PC-3 (cell line): Measurements from ENCODE around the gene FLNB. TPM values are rescaled to one million over a fixed set of nuclear protein-coding genes. Genes with fewer than 3 reads are reported as not detected.

Experiments
- ATAC-seq: fragments of 200-7000 bp; cut with Tn5 transposase; 2 replicates; pipeline ENCODE4 v1.9.1; 2020; ENCODE audit warnings: mild to moderate bottlenecking, moderate library complexity
- BruUV-seq: library from RNA; stranded (reverse); fragments of 400-500 nt; replicated peaks from 2 replicates; lab custom pipeline; 2021; lab: Mats Ljungman, UMichigan
- CTCF ChIA-PET: fragments of 300-600 bp; sonication (Branson Sonifier 250); formaldehyde crosslinking; loops from one replicate; lab custom pipeline; 2022; ENCODE audit warnings: antibody characterized with exemption; lab: Charles Lee
- POLR2A ChIA-PET: fragments of 300-600 bp; sonication (Branson Sonifier 250); formaldehyde crosslinking; loops from one replicate; lab custom pipeline; 2022; ENCODE audit warnings: antibody characterized with exemption; ENCODE audit not compliant: unreplicated experiment; lab: Charles Lee
- DNase-seq: peaks from one replicate; pipeline ENCODE4 v3.0.0-alpha.2; 2015
- H2AFZ ChIP-seq: fragments of 300-600 bp; sonication (generic); 2 replicates; pipeline ENCODE4 v1.6.0; 2016; ENCODE audit warnings: antibody characterized with exemption, low read length
- H3F3A ChIP-seq: fragments of 300-600 bp; sonication (generic); one replicate; pipeline ENCODE4 v1.6.0; 2017; ENCODE audit warnings: antibody characterized with exemption, low read length, control low read depth, mild to moderate bottlenecking; ENCODE audit not compliant: unreplicated experiment
- H3K27ac ChIP-seq: fragments of 300-600 bp; sonication (generic); 2 replicates; pipeline ENCODE4 v1.5.1; 2016; ENCODE audit warnings: mild to moderate bottlenecking, low read length
- H3K27me3 ChIP-seq: fragments of 300-600 bp; sonication (generic); 2 replicates; pipeline ENCODE4 v1.6.1; 2016; ENCODE audit warnings: low read length, mixed read lengths
- H3K36me3 ChIP-seq: fragments of 300-600 bp; sonication (generic); 2 replicates; pipeline ENCODE4 v1.6.1; 2016; ENCODE audit warnings: low read depth, mixed run types, low read length, mixed read lengths
- H3K4me1 ChIP-seq: fragments of 300-600 bp; sonication (generic); 2 replicates; pipeline ENCODE4 v1.5.1; 2016; ENCODE audit warnings: low read length; ENCODE audit not compliant: insufficient read depth
- H3K4me2 ChIP-seq: fragments of 300-600 bp; sonication (generic); 2 replicates; pipeline ENCODE4 v1.6.0; 2016; ENCODE audit warnings: low read length
- H3K4me3 ChIP-seq: fragments of 300-600 bp; sonication (generic); 2 replicates; pipeline ENCODE4 v1.5.1; 2016; ENCODE audit warnings: mild to moderate bottlenecking, low read length, mixed read lengths
- H3K79me2 ChIP-seq: fragments of 300-600 bp; sonication (generic); 2 replicates; pipeline ENCODE4 v1.6.1; 2017; ENCODE audit warnings: low read length, mixed read lengths
- H3K9ac ChIP-seq: fragments of 300-600 bp; sonication (generic); 2 replicates; pipeline ENCODE4 v1.6.0; 2016; ENCODE audit warnings: mild to moderate bottlenecking, low read length
- H3K9me2 ChIP-seq: fragments of 300-600 bp; sonication (generic); replicated peaks from 2 replicates; pipeline ENCODE4 v1.6.1; 2016; ENCODE audit warnings: mixed run types, low read length, mixed read lengths
- H3K9me3 ChIP-seq: fragments of 300-600 bp; sonication (generic); 2 replicates; pipeline ENCODE4 v1.6.1; 2016; ENCODE audit warnings: low read length, mixed read lengths
- H4K20me1 ChIP-seq: fragments of 300-600 bp; sonication (generic); 2 replicates; pipeline ENCODE4 v1.6.1; 2016; ENCODE audit warnings: low read length, mixed read lengths
- CTCF ChIP-seq: fragments of 300-600 bp; sonication (generic); conservative IDR thresholded peaks from 2 replicates; pipeline ENCODE4 v1.5.1; 2017; ENCODE audit warnings: antibody characterized with exemption, low read depth, mild to moderate bottlenecking, low read length
- EZH2 ChIP-seq: fragments of 300-600 bp; sonication (generic); IDR thresholded peaks from one replicate; pipeline ENCODE4 v1.6.1; 2017; ENCODE audit warnings: antibody characterized with exemption, mild to moderate bottlenecking, low read length; ENCODE audit not compliant: unreplicated experiment
- EZH2phosphoT487 ChIP-seq: fragments of 300-600 bp; sonication (generic); IDR thresholded peaks from 2 replicates; pipeline ENCODE4 v1.6.1; 2018; ENCODE audit warnings: mild to moderate bottlenecking, antibody characterized with exemption, low read length, borderline replicate concordance
- intact Hi-C: fragments of 100-400 bp; cut with micrococcal nuclease; formaldehyde crosslinking; loops from 2 replicates; pipeline ENCODE4 v1.9.0; 2023
- total RNA-seq: library from RNA; depleted of rRNA; stranded (reverse); fragments of >200 nt; gene quantifications from 2 replicates; pipeline ENCODE4 v1.2.3, GENCODE V29; 2014

Gene FLNB
- total RNA-seq, 1 experiment from 2014 or later = 505 TPM

DNA sequence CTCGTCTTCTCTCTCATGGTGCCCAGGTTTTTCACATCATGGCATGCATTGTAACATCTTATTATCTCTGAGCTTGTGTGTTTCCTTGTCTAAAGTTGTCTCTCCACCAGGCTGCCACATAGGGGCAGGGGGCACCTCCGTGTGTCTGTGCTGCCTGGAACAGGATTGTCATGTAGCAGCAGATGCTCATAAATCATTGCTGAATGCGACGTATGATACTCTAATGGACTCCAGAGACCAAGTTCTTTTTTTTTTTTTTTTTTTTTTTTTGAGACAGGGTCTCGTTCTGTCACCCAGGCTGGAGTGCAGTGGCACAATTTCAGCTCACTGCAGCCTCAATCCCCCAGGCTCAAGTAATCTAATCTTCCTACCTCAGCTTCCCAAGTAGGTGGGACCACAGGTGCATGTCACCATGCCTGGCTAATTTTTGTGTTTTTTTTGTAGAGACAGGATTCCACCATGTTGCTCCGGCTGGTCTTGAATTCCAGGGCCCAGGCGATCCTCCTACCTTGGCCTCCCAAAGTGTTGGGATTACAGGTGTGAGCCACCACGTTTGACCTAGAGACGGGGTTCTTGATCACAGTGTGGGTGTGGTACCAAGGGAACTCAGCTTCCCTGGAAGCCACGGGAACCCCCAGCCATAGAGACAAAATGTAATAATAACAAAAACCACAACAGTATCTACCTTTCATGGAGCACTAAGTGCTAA lies 207.2 kb downstream of the FLNB start:
- DNase-seq (no peak), ATAC-seq (no peak)
- no peaks in the 10 kb centered on the region for H3K36me3 ChIP-seq
- no peaks in the 10 kb centered on the region for H3F3A ChIP-seq
- no peak overlapping the region for H2AFZ ChIP-seq
- H3K9ac ChIP-seq = peak overlapping the region; percentile 70
- H3K9me2 ChIP-seq = no peaks in the 10 kb centered on the region
- ChIA-PET CTCF (interaction anchor here (1.0 to 1.2 kb wide), 2 partner anchors 27 to 91 kb away, joined by 4 to 7 read pairs; partner anchors contain the start of gene HTD2), POLR2A (no interaction called here)
- no peak for TF ChIP-seq EZH2phosphoT487
- no peak for TF ChIP-seq CTCF
- no peak for TF ChIP-seq EZH2
- H3K4me2 ChIP-seq = peak overlapping the region; percentile 67
- intact Hi-C loops = loop anchor here (2.0 to 5.0 kb wide), 2 partner anchors 45 to 57 kb away; no protein-coding TSS in a partner anchor
- H3K4me3 ChIP-seq = no peak overlapping the region; the same call in 1 of the 2 replicates
- H3K9me3 ChIP-seq = no peaks in the 10 kb centered on the region
- no peaks in the 10 kb centered on the region for H3K27me3 ChIP-seq
- peak overlapping the region; percentile 96 for H3K27ac ChIP-seq
- H3K4me1 ChIP-seq = peaks cover 42% of the 10 kb centered on the region
- H4K20me1 ChIP-seq = no peaks in the 10 kb centered on the region
- no TSS peak for BruUV-seq
- H3K79me2 ChIP-seq = no peaks in the 10 kb centered on the region

DNA sequence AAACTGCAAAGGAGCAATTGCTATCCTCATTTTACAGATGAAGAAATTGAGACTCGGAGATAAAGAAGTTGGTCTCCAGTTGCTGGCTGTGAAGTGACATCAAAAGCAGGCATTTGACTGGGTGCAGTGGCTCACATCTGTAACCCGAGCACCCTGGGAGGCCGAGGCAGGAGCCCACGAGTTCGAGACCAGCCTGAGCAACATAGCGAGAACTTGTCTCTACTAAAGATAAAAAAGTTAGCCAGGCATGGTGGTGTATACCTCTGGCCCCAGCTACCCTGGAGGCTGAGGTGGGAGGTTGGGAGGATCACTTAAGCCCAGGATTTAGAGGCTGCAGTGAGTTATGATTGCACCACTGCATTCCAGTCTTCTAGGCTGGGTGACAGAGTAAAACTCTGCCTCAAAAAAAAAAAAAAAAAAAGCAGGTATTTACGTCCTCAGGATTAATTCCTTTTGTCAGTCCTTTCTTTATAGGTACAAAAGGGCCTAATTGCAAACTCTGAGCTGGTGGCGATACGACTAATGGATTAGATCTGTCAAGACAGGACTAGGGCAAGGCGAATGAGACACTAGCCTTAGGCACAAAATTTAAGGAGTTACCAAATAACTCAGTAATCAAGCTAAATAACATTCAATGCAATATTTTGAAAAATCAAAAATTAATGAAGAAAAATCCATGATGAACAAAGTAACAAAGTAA lies 208.4 kb downstream of the FLNB start:
- ATAC-seq = no peak
- peak; percentile 24 for DNase-seq
- Histone ChIP-seq H3K36me3 (no peaks in the 10 kb centered on the region), H3K4me2 (peak overlapping the region; percentile 84), H3F3A (no peaks in the 10 kb centered on the region), H2AFZ (no peak overlapping the region), H3K4me3 (peak overlapping the region; percentile 46; the same call in 1 of the 2 replicates), H3K27me3 (no peaks in the 10 kb centered on the region), H3K9ac (peak overlapping the region; percentile 70), H3K27ac (peak overlapping the region; percentile 82), H4K20me1 (no peaks in the 10 kb centered on the region), H3K79me2 (no peaks in the 10 kb centered on the region), H3K9me3 (no peaks in the 10 kb centered on the region), H3K9me2 (no peaks in the 10 kb centered on the region), H3K4me1 (peaks cover 54% of the 10 kb centered on the region)
- intact Hi-C loops = loop anchor here (1.0 to 5.0 kb wide), 5 partner anchors 29 to 84 kb away; no protein-coding TSS in a partner anchor
- no TSS peak for BruUV-seq
- CTCF ChIA-PET = interaction anchor here (0.8 to 2.0 kb wide), 4 partner anchors 28 to 90 kb away, joined by 3 to 59 read pairs (median 10); partner anchors contain the start of genes HTD2 and RPP14
- POLR2A ChIA-PET = no interaction called here
- no peak for TF ChIP-seq EZH2phosphoT487
- no peak for TF ChIP-seq EZH2
- TF ChIP-seq CTCF = no peak
